ENCODE data around the gene ARHGAP32. TPM values are rescaled to one million over a fixed set of nuclear protein-coding genes. Genes with fewer than 3 reads are reported as not detected.

ARHGAP32 gene
- total RNA-seq, 1 experiment from 2014 or later = 22.0 TPM

GRCh38 chr11:129119036-129119435 is 73.1 kb downstream of the ARHGAP32 start:
- H3K9me3 Mint-ChIP-seq = no peaks in the 10 kb centered on the region; a peak in 1 of 5 replicates
- no peaks in the 10 kb centered on the region for H3K23me2 ChIP-seq (ENCODE audit: insufficient read length, low read depth, low read length, poor library complexity, severe bottlenecking)
- H4K5ac ChIP-seq (ENCODE audit: insufficient read length, low read depth, low read length) = no peak overlapping the region
- no peak overlapping the region for H3K4me3 Mint-ChIP-seq
- no peak overlapping the region for H2BK20ac ChIP-seq (ENCODE audit: low read depth, low read length, poor library complexity, severe bottlenecking)
- H3K27ac ChIP-seq (ENCODE audit: insufficient read length, low read depth, low read length) = no peak overlapping the region
- no peak overlapping the region for H4K8ac ChIP-seq (replicated peaks; ENCODE audit: insufficient read length, low read depth, low read length)
- H3K36me3 Mint-ChIP-seq (ENCODE audit: insufficient read depth in 1 of 3, low read depth in 3 of 3) = peaks cover 0 to 13% (median 2%) of the 10 kb centered on the region in 3 experiments; a peak in 2 of 7 replicates
- no peak overlapping the region for H3K9ac ChIP-seq (ENCODE audit: extremely low read depth, insufficient read length, low read length)
- H3K27me3 Mint-ChIP-seq (ENCODE audit: low read depth) = no peaks in the 10 kb centered on the region
- no peak overlapping the region for H2AK5ac ChIP-seq (ENCODE audit: insufficient read length, low read length)
- H2BK120ac ChIP-seq (ENCODE audit: low read depth, low read length, poor library complexity, severe bottlenecking) = no peak overlapping the region
- no peaks in the 10 kb centered on the region for H4K20me1 ChIP-seq (ENCODE audit: control insufficient read depth, insufficient read depth, insufficient read length)
- H4K91ac ChIP-seq (ENCODE audit: insufficient read length, low read depth, low read length) = no peak overlapping the region
- no peak overlapping the region for H3K14ac ChIP-seq (ENCODE audit: insufficient read depth, low read length)
- H3K27me3 ChIP-seq (ENCODE audit: insufficient read depth, low read length) = no peaks in the 10 kb centered on the region
- no peak overlapping the region for H3K4me2 ChIP-seq (ENCODE audit: insufficient read depth, insufficient read length, low read length)
- no peak overlapping the region for H3K27ac Mint-ChIP-seq
- no peak for DNase-seq
- H2BK5ac ChIP-seq (ENCODE audit: insufficient read length, low read length) = no peak overlapping the region
- whole genome bisulfite sequencing (ENCODE audit: extremely low coverage, insufficient read length, low lambda C conversion rate) = no CpG with 5 or more reads among the region's 2 CpGs
- H3K18ac ChIP-seq (ENCODE audit: insufficient read length, low read depth, low read length) = no peak overlapping the region
- H3K4ac ChIP-seq (ENCODE audit: low read depth, low read length) = no peak overlapping the region
- H2BK12ac ChIP-seq (ENCODE audit: insufficient read length, low read depth, low read length) = no peak overlapping the region
- H3K79me2 ChIP-seq (ENCODE audit: insufficient read depth, low read length) = no peaks in the 10 kb centered on the region
- no peaks in the 10 kb centered on the region for H3K79me1 ChIP-seq (ENCODE audit: insufficient read depth, low read depth, low read length, poor library complexity, severe bottlenecking)
- H2AFZ ChIP-seq (ENCODE audit: low read length) = no peak overlapping the region
- TF ChIP-seq CTCF (conservative IDR thresholded peaks at IDR 0.05) = no peak
- no peak overlapping the region for H3K56ac ChIP-seq (ENCODE audit: insufficient read length, low read depth, low read length)
- no peaks in the 10 kb centered on the region for H3K9me3 ChIP-seq (ENCODE audit: control insufficient read depth, low read depth, low read length)
- H3K23ac ChIP-seq (ENCODE audit: insufficient read length, low read depth, low read length) = no peak overlapping the region
- H2BK15ac ChIP-seq (ENCODE audit: low read depth, low read length) = no peak overlapping the region
- H3K4me1 ChIP-seq (ENCODE audit: insufficient read depth, low read length) = no peaks in the 10 kb centered on the region
- peaks cover 0 to 3% of the 10 kb centered on the region in 2 experiments; a peak in 3 of 4 replicates for H3K4me1 Mint-ChIP-seq
- no peak overlapping the region for H3T11ph ChIP-seq (ENCODE audit: low read length)
